Measurements from ENCODE around the gene GABARAPL1. TPM values are rescaled to one million over a fixed set of nuclear protein-coding genes. Genes with fewer than 3 reads are reported as not detected.
A peak's percentile ranks its signal among the peaks of the same experiment; 100 is the strongest.
"Not testable (repeated sequence)": the region's sequence is repeated elsewhere in the genome, so short reads cannot be mapped to it uniquely, and the experiment has no call there.

The GABARAPL1 gene
- total RNA-seq, 1 experiment from 2014 or later, result 24.1 TPM

GRCh38 chr12:10197879-10198278, 14.8 kb upstream of the GABARAPL1 start:
- H3K4me1 ChIP-seq (ENCODE audit: control insufficient read depth, insufficient read depth, low read length), result no peaks in the 10 kb centered on the region
- no peak overlapping the region for H3K4me3 ChIP-seq (ENCODE audit: low read depth in 2 of 2, low read length in 2 of 2)
- in situ Hi-C loops (cut with HindIII; ENCODE audit: low pct_unique_long_range_greater_than_20kb, low sequenced_read_pairs) (no loop called here), intact Hi-C loops (cut with micrococcal nuclease; ENCODE audit: unreplicated experiment) (no loop called here)
- no peak overlapping the region for H3K27ac ChIP-seq (ENCODE audit: low read length)
- H3K27me3 ChIP-seq (ENCODE audit: control insufficient read depth, insufficient read depth, low read length), result no peaks in the 10 kb centered on the region
- no peak for ATAC-seq
- POLR2A ChIA-PET, result no interaction called here
- TF ChIP-seq SIN3A (IDR thresholded peaks at IDR 0.05; ENCODE audit: borderline replicate concordance, insufficient read depth, low read depth, low read length) (no peak), CTCF (IDR thresholded peaks at IDR 0.05) (no peak), TCF7L2 (IDR thresholded peaks at IDR 0.05; ENCODE audit: low read depth, low read length) (no peak), REST (IDR thresholded peaks at IDR 0.05; ENCODE audit: insufficient read depth in 1 of 2, low read depth in 2 of 2, low read length in 1 of 2) (no peak), POLR2AphosphoS5 (IDR thresholded peaks at IDR 0.05; ENCODE audit: low read depth, low read length) (no peak)
- H3K36me3 ChIP-seq (ENCODE audit: control insufficient read depth, insufficient read depth, low read length), result no peaks in the 10 kb centered on the region
- H3K9me3 ChIP-seq (ENCODE audit: control insufficient read depth, insufficient read depth, low read depth, low read length), result no peaks in the 10 kb centered on the region
- BruUV-seq (replicated peaks), result no TSS peak
- DNase-seq (ENCODE audit: low read depth, low spot score), result no peak
- CTCF ChIA-PET, result no interaction called here

- ATAC-seq; BruUV-seq (replicated peaks); POLR2A ChIA-PET; H3K4me3 ChIP-seq (ENCODE audit: low read depth in 2 of 2, low read length in 2 of 2); H3K36me3 ChIP-seq (ENCODE audit: control insufficient read depth, insufficient read depth, low read length); H3K4me1 ChIP-seq (ENCODE audit: control insufficient read depth, insufficient read depth, low read length); CTCF ChIA-PET; in situ Hi-C loops (cut with HindIII; ENCODE audit: low pct_unique_long_range_greater_than_20kb, low sequenced_read_pairs); H3K9me3 ChIP-seq (ENCODE audit: control insufficient read depth, insufficient read depth, low read depth, low read length); intact Hi-C loops (cut with micrococcal nuclease; ENCODE audit: unreplicated experiment); H3K27ac ChIP-seq (ENCODE audit: low read length); DNase-seq (ENCODE audit: low read depth, low spot score); H3K27me3 ChIP-seq (ENCODE audit: control insufficient read depth, insufficient read depth, low read length): not testable (repeated sequence)
These were observed 8.2 kb upstream of the GABARAPL1 start for GRCh38 chr12:10204495-10204894.

- H3K9me3 ChIP-seq (ENCODE audit: control insufficient read depth, insufficient read depth, low read depth, low read length), result no peaks in the 10 kb centered on the region
- no TSS peak for BruUV-seq (replicated peaks)
- TF ChIP-seq SIN3A (IDR thresholded peaks at IDR 0.05; ENCODE audit: borderline replicate concordance, insufficient read depth, low read depth, low read length), result no peak
- TF ChIP-seq TCF7L2 (IDR thresholded peaks at IDR 0.05; ENCODE audit: low read depth, low read length), result no peak
- TF ChIP-seq REST (IDR thresholded peaks at IDR 0.05; ENCODE audit: insufficient read depth in 1 of 2, low read depth in 2 of 2, low read length in 1 of 2), result no peak
- no peak for TF ChIP-seq POLR2AphosphoS5 (IDR thresholded peaks at IDR 0.05; ENCODE audit: low read depth, low read length)
- TF ChIP-seq CTCF (IDR thresholded peaks at IDR 0.05), result no peak
- ChIA-PET POLR2A (no interaction called here), CTCF (no interaction called here)
- in situ Hi-C loops (cut with HindIII; ENCODE audit: low pct_unique_long_range_greater_than_20kb, low sequenced_read_pairs) (no loop called here), intact Hi-C loops (cut with micrococcal nuclease; ENCODE audit: unreplicated experiment) (no loop called here)
- H3K4me1 ChIP-seq (ENCODE audit: control insufficient read depth, insufficient read depth, low read length), result no peaks in the 10 kb centered on the region
- no peaks in the 10 kb centered on the region for H3K27me3 ChIP-seq (ENCODE audit: control insufficient read depth, insufficient read depth, low read length)
- ATAC-seq, result peak; percentile 62
- H3K36me3 ChIP-seq (ENCODE audit: control insufficient read depth, insufficient read depth, low read length), result no peaks in the 10 kb centered on the region
- DNase-seq (ENCODE audit: low read depth, low spot score), result no peak
- no peak overlapping the region for H3K4me3 ChIP-seq (ENCODE audit: low read depth in 2 of 2, low read length in 2 of 2)
- H3K27ac ChIP-seq (ENCODE audit: low read length), result no peak overlapping the region
These were observed 7.4 kb upstream of the GABARAPL1 start for GRCh38 chr12:10205220-10205807.

Measured in Panc1 (cell line).